ENCODE results near the gene FCRLB. TPM values are rescaled to one million over a fixed set of nuclear protein-coding genes. Genes with fewer than 3 reads are reported as not detected.

The FCRLB gene
- total RNA-seq, 2 donors from 2014 or later, result not detected

DNA sequence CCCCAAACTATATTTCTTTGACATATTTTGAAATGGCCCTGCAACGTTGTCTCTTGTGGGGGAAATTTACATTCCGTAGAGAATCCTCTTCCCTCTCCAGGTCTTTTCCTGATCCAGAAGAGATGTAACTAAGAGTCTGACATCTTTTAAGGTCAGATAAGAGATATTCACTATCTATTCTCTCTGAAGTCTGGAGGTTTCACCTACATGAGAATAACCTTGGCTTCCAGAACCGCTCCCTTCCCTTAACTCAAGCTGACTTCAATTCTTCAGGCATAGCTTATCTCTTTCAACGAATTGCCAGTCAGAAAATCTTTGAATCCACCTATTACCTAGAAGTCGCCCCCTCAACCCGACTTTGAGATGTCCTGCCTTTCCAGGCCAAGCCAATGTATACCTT is 9.9 kb downstream of the FCRLB start:
- no peak overlapping the region for H3K27ac Mint-ChIP-seq
- no peak for DNase-seq (ENCODE audit: low spot score in 2 of 2)
- no peak for ATAC-seq
- no peaks in the 10 kb centered on the region for H3K9me3 Mint-ChIP-seq
- H3K36me3 Mint-ChIP-seq, result no peaks in the 10 kb centered on the region

DNA sequence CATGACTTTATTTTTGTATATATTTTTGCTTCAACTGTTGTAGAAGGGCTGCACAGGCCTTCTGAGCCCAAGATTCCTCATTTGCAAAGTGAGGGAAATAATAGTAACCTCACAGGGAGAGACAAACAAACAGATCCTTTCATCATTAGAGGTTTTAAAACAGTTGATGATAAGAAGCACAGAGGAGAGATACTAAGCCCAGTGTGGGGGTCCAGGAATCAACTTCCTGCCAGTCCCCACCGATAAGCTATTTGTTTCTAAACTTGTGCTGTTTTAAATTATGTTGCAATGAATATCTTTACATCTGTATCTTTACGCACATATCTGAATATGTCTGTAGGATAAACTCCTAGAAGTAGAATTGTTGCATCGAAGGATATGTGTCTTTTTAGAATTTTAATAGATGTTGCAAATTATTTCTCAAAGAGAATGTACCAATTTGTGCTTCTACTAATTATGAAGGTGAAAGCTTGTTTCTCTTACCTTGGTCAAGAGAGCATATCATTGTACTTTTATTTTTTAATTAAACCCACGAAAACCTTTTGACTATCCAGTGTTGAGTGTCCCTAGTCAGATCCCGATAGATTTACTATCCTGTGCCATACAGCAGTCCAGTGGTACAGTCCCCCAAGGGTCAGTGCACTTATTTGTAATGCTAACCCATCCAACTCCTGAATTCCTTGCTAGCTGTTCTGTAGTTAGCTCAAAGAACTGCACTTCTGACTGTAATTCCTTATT is 10.8 kb downstream of the FCRLB start:
- H3K36me3 Mint-ChIP-seq, result no peaks in the 10 kb centered on the region
- no peaks in the 10 kb centered on the region for H3K9me3 Mint-ChIP-seq
- no peak overlapping the region for H3K27ac Mint-ChIP-seq
- ATAC-seq (no peak), DNase-seq (ENCODE audit: low spot score in 2 of 2) (no peak)

DNA sequence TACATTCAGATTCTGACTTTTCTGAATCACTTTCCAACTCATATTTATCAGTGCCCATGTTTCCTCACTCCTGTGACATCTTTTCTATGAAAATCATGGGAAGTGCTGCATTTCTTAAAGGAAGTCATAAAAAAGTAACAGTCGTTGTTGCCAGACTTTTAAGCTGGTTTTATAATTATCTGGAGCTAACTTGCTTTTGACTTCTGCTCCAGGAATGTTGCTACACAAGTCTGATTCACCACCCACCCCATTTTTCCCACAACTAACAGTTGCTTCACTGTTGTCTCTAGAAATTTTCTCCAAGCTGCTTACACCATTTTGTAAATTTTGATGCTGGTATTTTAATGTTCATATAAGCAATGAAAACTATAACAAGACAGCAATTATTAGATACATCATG is 12.2 kb downstream of the FCRLB start:
- no peaks in the 10 kb centered on the region for H3K9me3 Mint-ChIP-seq
- no peak for ATAC-seq
- H3K27ac Mint-ChIP-seq, result no peak overlapping the region

DNA sequence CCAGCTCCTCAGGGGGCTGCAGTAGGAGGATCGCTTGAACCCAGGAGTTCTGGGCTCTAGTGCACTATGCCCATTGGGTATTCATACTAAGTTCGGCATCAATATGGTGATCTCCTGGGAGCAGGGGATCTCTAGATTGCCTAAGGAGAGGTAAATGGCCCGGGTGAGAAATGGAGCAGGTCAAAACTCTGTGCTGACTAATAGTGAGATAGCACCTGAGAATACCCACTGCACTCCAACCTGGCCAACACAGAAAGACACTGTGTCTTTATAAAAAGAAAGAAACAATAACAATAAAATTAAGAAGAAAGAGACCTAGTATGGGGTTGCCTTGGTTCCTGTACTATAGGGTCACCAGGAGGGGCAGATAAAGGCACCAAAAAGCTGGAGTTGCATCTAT is 14.5 kb downstream of the FCRLB start:
- DNase-seq (ENCODE audit: low spot score in 2 of 2), result no peak
- Mint-ChIP-seq H3K36me3 (no peaks in the 10 kb centered on the region), H3K27ac (peak overlapping the region in 1 of 2 donors; percentile 7), H3K9me3 (no peaks in the 10 kb centered on the region)
- ATAC-seq, result no peak

More for the DNA sequence above, 12.2 kb downstream of the FCRLB start:
- H3K36me3 Mint-ChIP-seq, result no peaks in the 10 kb centered on the region
- no peak for DNase-seq (ENCODE audit: low spot score in 2 of 2)

DNA sequence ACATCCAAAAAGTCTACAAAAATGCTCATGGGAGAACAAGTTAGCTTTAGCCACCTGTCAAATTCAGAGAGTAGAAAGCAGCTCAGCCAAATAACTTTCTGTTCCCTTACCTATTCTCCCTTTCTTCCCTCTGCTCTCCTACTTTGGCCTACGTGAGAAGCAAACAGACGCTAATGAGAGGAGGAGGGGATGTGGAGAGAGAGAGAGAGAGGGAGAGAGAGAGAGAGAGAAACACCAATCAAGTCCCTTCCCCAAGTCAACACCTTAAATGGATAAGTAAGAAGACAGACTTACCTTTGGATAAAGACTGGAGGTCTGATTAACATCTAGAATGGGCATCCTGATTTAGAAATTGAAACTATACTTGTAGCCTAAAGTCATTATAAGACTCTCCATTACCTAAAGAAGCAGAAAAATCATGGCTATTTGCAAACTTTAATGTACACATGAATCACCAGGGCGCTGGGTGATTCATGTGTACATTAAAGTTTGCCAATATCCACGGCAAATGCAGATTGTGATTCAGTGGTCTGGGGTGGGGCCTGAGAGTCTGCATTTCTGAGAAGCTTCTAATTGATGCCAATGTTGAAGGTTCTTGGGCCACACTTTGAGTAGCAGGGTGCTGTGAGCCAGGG is 15.1 kb downstream of the FCRLB start:
- H3K9me3 Mint-ChIP-seq, result no peaks in the 10 kb centered on the region
- H3K36me3 Mint-ChIP-seq, result no peaks in the 10 kb centered on the region
- H3K27ac Mint-ChIP-seq, result no peak overlapping the region
- peak in 1 of 2 donors; percentile 30 for DNase-seq (ENCODE audit: low spot score in 2 of 2)
- peak; percentile 47 to 84 for ATAC-seq

DNA sequence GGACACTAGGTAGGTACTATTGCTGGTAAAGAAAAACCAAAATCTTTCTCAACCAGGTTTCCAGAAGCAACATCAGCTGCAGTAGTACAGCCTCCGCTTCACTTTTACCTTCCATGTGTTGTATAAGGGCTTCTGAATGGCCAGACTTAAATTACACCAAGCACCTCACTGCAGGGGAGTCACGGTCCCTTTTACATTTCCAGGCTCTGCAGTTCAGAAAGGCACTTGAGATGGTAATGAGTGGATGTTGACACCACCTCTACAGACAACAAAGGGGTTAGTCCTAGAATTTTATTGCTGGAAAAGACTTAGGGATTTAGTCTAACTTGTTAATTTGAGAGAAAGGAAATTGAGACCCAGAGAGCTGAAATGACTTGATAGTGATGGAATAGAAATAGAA is 16.3 kb downstream of the FCRLB start:
- no peak for ATAC-seq
- no peaks in the 10 kb centered on the region for H3K9me3 Mint-ChIP-seq
- H3K36me3 Mint-ChIP-seq, result no peaks in the 10 kb centered on the region
- no peak for DNase-seq (ENCODE audit: low spot score in 2 of 2)
- H3K27ac Mint-ChIP-seq, result no peak overlapping the region

DNA sequence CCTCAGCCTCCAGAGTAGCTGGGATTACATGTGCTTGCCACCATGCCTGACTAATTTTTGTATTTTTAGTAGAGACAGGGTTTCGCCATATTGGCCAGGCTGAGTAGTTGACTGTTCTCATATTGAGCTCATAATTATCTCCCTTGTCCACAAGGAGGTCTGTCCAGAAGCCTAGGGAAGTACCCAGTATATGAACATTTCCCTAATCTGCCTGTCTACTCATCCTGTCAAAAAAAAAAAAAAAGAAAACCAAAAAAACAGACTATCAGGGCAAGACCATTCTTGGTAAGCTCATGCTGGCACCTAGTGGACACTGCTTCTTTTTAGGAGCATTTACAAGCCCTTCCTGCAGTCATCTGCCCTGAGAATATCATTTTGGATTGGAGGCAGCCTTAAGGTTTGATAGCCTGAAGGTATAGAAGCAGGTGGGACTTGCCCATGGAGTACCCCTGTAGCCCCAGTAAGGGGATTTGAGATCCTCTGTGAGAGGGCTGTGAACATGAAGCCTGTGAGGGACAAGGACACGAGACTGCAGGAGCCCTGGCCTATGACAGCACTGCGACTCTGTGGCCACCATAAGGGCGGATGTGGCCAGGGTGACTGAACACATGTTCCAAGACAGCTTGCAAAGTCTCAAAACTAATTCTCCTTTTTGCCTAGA is 17.4 kb downstream of the FCRLB start:
- H3K27ac Mint-ChIP-seq, result peak overlapping the region in 1 of 2 donors; percentile 30
- DNase-seq (ENCODE audit: low spot score in 2 of 2), result peak; percentile 31 to 71
- peak; percentile 59 to 80 for ATAC-seq
- H3K36me3 Mint-ChIP-seq, result no peaks in the 10 kb centered on the region
- H3K9me3 Mint-ChIP-seq, result no peaks in the 10 kb centered on the region

DNA sequence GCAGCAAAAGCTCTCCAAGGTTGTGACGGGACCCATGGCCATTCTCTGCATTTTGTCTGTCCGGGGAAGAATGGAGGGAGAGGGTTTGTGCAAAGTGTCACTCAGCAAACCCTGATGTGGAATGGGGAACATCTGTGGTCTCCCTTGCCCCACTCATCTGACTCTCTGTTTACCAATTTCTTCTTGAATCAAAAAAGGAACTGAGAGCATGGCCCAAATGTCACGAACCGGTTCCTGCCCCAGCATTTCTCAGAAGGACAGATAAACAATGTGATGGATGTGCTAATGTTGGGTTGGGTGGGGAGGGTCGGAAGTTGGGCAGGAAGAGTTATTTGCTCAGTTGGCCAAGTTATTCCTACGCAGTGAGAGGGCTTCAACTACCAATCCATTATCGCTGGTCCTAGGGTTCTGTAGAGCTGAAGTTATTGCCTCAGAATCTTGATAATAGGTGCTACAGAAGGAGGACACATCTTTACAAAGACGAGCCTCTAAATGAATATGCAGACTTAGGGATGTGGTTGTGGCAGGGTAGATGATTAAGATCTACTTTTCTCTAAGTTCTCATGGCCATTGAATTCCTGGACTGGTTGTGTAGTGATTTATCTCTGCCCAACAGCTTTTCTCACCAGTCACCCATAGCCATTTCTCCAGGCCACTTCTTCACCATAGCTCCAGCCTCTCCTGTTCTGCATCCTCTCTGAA is 18.7 kb downstream of the FCRLB start:
- ATAC-seq, result no peak
- Mint-ChIP-seq H3K36me3 (no peaks in the 10 kb centered on the region), H3K9me3 (no peaks in the 10 kb centered on the region), H3K27ac (peak overlapping the region in 1 of 2 donors; percentile 30)
- no peak for DNase-seq (ENCODE audit: low spot score in 2 of 2)

DNA sequence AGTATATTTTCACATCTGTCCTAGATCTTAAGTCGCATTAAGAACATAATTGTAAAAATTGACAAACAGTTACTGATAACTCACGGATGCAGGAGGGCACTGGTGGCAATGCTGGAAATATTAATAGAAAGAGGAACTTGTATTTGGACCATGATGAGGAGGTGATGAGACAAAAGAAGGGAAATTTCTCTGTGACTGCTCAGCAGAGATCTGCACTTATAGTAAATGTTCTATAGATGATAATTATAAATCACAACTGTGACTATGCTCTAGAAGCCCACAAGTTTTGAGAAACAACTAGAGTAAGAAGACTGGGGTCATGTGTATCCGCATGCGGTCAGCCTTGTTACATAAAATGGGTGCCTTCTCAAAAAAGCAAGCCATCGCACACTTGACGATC is 19.6 kb downstream of the FCRLB start:
- Mint-ChIP-seq H3K36me3 (no peaks in the 10 kb centered on the region), H3K9me3 (no peaks in the 10 kb centered on the region), H3K27ac (no peak overlapping the region)
- DNase-seq (ENCODE audit: low spot score in 2 of 2), result no peak
- no peak for ATAC-seq

DNA sequence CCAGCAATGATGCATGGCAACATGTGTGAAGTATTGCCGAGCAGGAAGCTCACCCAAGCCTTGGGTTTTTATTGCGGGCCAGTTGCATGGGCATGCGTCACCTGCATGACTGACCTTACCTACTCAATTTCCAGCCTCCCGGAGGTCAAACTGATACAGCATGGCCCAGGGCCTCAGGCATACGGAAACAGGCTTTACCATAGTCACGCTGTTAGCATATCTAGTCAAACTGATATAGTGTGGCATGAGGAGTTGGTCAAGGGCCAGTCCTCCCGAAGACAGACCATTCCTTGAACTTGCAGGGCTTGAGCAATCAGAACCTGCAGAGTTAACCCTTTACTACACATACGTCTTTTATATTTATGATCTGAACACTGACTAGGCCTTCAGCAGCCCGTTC is 21.9 kb downstream of the FCRLB start:
- ATAC-seq, result no peak
- Mint-ChIP-seq H3K9me3 (no peaks in the 10 kb centered on the region), H3K36me3 (no peaks in the 10 kb centered on the region), H3K27ac (peak overlapping the region in 1 of 2 donors; percentile 83)
- no peak for DNase-seq (ENCODE audit: low spot score in 2 of 2)

DNA sequence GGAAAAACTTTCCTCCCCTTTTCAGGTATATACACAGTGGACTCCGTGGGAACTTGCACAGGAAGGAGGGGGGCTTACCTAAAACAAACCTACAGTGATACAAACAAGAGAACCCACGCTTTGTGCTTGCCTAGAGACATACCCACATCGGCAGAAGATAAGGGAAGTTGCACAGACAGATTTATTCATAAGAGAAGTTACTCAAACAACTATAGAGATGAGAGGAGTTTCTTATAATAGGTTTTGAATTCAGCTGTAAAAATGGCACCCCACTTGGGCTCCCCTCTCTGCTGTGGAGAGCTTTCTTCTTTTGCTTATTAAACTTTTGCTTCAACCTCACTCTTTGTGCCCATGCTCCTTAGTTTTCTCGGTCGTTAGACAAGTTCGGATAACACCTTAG is 26.5 kb downstream of the FCRLB start:
- ATAC-seq (no peak), DNase-seq (ENCODE audit: low spot score in 2 of 2) (no peak)
- Mint-ChIP-seq H3K9me3 (no peaks in the 10 kb centered on the region), H3K36me3 (peaks cover 13 to 18% of the 10 kb centered on the region in 2 donors), H3K27ac (no peak overlapping the region)

DNA sequence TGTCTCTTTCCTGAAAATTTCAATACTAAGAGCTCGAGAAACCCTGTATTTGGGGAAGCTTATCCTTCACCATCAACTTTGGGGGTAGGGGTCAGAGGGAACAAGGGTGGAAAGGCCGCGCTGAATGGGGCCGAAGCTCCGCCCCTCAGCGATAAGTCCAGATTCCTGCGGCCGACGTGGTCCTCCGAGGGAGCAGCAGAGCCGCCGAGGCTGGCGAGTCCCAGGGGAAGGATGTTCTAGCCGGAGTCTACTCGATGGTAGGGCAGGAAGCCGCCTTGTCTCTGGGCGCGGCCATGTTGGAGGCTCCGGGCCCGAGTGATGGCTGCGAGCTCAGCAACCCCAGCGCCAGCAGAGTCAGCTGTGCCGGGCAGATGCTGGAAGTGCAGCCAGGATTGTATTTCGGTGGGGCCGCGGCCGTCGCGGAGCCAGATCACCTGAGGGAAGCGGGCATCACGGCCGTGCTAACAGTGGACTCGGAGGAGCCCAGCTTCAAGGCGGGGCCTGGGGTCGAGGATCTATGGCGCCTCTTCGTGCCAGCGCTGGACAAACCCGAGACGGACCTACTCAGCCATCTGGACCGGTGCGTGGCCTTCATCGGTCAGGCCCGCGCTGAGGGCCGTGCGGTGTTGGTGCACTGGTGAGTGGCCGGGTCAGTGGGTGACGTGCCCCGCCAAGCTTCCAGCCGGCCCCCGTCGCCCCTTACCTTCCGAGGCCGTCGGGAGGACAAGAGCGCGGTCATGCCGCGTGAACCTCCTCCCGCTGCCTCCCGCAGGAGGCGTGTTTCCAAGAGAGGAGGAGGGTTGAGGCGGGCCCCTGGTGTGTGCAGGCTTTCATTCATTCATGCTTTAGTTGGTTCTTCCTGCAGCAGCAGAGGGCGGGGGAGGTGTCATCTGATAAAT is 28.4 kb downstream of the FCRLB start, which contains the start of gene DUSP12:
Gene DUSP12, plus strand, starts transcription at position 278 of the 899 bp plus-strand sequence. Its CDS starts 16 bp downstream, at position 294.
- ATAC-seq (peak; percentile 92 to 94), DNase-seq (ENCODE audit: low spot score in 2 of 2) (peak; percentile 82 to 89)
- H3K9me3 Mint-ChIP-seq, result peaks cover 0 to 9% of the 10 kb centered on the region in 2 donors
- H3K36me3 Mint-ChIP-seq, result peaks cover 19 to 35% of the 10 kb centered on the region in 2 donors
- peak within 1 kb of the TSS; percentile 96 to 98 for H3K27ac Mint-ChIP-seq

DNA sequence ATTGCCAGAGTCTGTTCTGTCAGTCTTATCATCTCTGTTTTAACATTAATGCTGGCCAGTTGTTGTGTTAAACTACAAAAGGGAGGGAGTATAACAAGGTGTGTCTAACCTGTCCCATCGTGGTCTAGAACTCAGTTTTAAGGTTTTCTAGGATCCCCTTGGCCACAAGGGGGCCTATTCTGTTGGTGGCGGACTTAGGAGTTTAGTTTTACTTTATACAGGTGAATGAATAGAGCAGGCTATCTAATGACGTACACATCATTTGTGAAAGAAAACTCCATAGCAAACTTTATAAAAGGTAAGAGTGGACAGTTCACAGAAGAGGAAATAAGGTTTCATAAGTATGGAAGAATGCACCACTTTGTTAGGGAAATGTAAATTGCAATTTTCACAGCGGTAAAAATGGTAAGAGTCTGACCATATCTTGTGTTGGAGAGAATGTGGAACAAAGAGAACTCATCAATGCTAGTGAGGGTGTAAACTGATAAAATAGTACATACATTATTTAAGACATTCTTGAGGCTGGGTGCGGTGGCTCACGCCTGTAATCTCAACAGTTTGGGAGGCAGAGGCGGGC is 42.3 kb downstream of the FCRLB start:
- Mint-ChIP-seq H3K36me3 (peaks cover 0 to 9% of the 10 kb centered on the region in 2 donors), H3K27ac (peak overlapping the region; percentile 31 to 52), H3K9me3 (no peaks in the 10 kb centered on the region)
- DNase-seq (ENCODE audit: low spot score in 2 of 2), result peak in 1 of 2 donors; percentile 55
- ATAC-seq, result peak; percentile 26 to 62

DNA sequence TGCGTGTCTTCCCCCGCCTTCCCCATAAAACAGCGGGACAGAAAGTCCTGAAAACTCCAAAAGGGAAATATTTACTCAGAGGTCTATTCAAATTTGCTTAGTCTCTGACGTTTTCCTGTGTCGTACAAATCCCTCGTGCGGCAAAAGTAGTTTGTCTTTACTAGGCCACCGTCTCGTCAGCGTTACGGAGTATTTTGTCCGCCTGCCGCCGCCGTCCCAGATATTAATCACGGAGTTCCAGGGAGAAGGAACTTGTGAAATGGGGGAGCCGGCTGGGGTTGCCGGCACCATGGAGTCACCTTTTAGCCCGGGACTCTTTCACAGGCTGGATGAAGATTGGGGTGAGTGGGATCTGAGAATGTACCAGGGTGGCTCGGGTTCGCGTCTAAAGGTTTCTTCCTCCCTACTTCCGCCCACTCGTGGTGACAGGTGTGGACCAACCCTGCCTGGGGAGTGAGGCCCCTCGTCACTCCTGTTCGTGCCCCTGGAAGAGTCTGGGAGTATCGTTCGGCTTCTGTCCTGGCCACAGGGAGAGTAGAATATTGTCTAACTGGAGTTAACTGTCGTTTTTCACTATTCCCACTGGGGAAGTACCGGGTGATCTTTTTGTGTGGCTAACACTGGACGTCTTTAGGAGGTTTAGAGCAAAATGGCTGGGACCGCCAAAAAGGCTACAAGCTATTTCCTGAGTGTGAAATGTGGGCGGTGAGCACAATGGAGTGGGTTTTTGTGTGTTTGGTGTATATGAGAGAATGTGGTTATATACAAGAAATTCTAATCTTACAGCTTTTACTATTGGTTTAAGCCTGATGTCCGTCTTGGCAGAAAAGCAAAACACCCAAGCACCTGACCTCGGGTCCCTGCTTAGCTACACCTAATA is 45.0 kb downstream of the FCRLB start, which contains the start of gene ATF6:
Gene ATF6, plus strand, starts transcription at position 219 of the 880 bp plus-strand sequence. Its CDS starts 41 bp downstream, at position 260.
- H3K27ac Mint-ChIP-seq, result peak within 1 kb of the TSS; percentile 98 to 99
- ATAC-seq (peak; percentile 78 to 81), DNase-seq (ENCODE audit: low spot score in 2 of 2) (peak; percentile 73 to 74)
- peaks cover 0 to 9% of the 10 kb centered on the region in 2 donors for H3K36me3 Mint-ChIP-seq
- H3K9me3 Mint-ChIP-seq, result no peaks in the 10 kb centered on the region

DNA sequence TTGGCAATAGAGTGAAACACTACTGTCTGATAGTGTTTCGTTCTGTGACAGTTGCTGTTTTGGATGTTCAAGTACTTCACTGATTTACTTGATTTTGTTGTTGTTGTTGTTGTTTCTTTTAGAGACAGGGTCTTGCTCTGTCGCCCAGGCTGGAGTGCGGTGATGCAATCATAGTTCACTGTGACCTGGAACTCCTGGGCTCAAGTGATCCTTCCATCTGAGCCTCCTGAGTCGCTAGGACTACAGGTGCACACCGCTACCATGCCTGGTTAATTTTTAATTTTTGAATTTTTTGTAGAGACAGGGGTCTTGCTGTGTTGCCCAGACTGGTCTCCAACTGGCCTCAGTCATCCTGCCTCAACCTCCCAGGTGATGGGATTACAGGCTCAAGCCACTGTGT is 47.1 kb downstream of the FCRLB start:
- ATAC-seq, result no peak
- Mint-ChIP-seq H3K27ac (peak overlapping the region; percentile 33 to 99), H3K36me3 (peaks cover 0 to 9% of the 10 kb centered on the region in 2 donors), H3K9me3 (no peaks in the 10 kb centered on the region)
- no peak for DNase-seq (ENCODE audit: low spot score in 2 of 2)

Data from activated naive CD4-positive, alpha-beta T cell treated with anti-CD3 and anti-CD28 coated beads, Interleukin-2, amount 50 U/mL, for 72 hours (primary cell).